Neuron (in vitro differentiated cells): ENCODE measurements around the gene SRP54.
"Not testable (repeated sequence)": the region's sequence is repeated elsewhere in the genome, so short reads cannot be mapped to it uniquely, and the experiment has no call there.

ENCODE experiments used
- H2AFZ ChIP-seq: one replicate; pipeline ENCODE4 v1.6.1; 2013; ENCODE audit warnings: low read depth, mild to moderate bottlenecking, inconsistent platforms, low read length, moderate library complexity
- H3K27me3 ChIP-seq: one replicate; pipeline ENCODE4 v1.6.1; 2013; ENCODE audit warnings: low read length; ENCODE audit not compliant: insufficient read depth
- H3K36me3 ChIP-seq: one replicate; pipeline ENCODE4 v1.6.1; 2013; ENCODE audit warnings: low read length; ENCODE audit not compliant: insufficient read depth
- H3K4me1 ChIP-seq: one replicate; pipeline ENCODE4 v1.6.1; 2013; ENCODE audit warnings: low read length; ENCODE audit not compliant: insufficient read depth
- H3K4me3 ChIP-seq: 2 replicates; pipeline ENCODE4 v1.5.1; 2013; ENCODE audit warnings: mild to moderate bottlenecking, low read length, moderate library complexity
- H3K9me3 ChIP-seq: one replicate; pipeline ENCODE4 v1.6.1; 2013; ENCODE audit warnings: low read length

Gene SRP54

GRCh38 chr14:35043046-35043445 is 60.3 kb downstream of the SRP54 start:
- Histone ChIP-seq H3K27me3 (no peaks in the 10 kb centered on the region), H3K9me3 (no peaks in the 10 kb centered on the region), H3K4me3 (no peak overlapping the region), H3K4me1 (peaks cover 18% of the 10 kb centered on the region), H2AFZ (no peak overlapping the region), H3K36me3 (peaks cover 1% of the 10 kb centered on the region)

- Histone ChIP-seq H3K4me1 (peaks cover 18% of the 10 kb centered on the region), H3K27me3 (no peaks in the 10 kb centered on the region), H2AFZ (peak overlapping the region; percentile 45)
Measured at GRCh38 chr14:35044939-35045797, 62.4 kb downstream of the SRP54 start.

GRCh38 chr14:35045798-35046047 is 62.9 kb downstream of the SRP54 start:
- Histone ChIP-seq H3K27me3 (no peaks in the 10 kb centered on the region), H3K36me3 (peaks cover 6% of the 10 kb centered on the region), H3K9me3 (no peaks in the 10 kb centered on the region), H3K4me1 (peaks cover 18% of the 10 kb centered on the region), H3K4me3 (peak overlapping the region; percentile 65), H2AFZ (peak overlapping the region; percentile 45)

More at GRCh38 chr14:35044939-35045797, 62.4 kb downstream of the SRP54 start:
- Histone ChIP-seq H3K4me3 (peak overlapping the region; percentile 65), H3K9me3 (no peaks in the 10 kb centered on the region), H3K36me3 (peaks cover 4% of the 10 kb centered on the region)

GRCh38 chr14:35046048-35046750 is 63.4 kb downstream of the SRP54 start, which contains the start of gene FAM177A1:
TSS of gene FAM177A1 (plus strand) at chr14:35046272. CDS start at chr14:35046464, 192 bp downstream.
- Histone ChIP-seq H3K27me3 (no peaks in the 10 kb centered on the region), H2AFZ (peak within 1 kb of the TSS; percentile 73), H3K4me1 (peaks cover 18% of the 10 kb centered on the region), H3K4me3 (peak within 1 kb of the TSS; percentile 65), H3K36me3 (peaks cover 7% of the 10 kb centered on the region), H3K9me3 (no peaks in the 10 kb centered on the region)

- H2AFZ ChIP-seq = peak overlapping the region; percentile 73
- H3K36me3 ChIP-seq = peaks cover 9% of the 10 kb centered on the region
- no peaks in the 10 kb centered on the region for H3K27me3 ChIP-seq
- peak overlapping the region; percentile 65 for H3K4me3 ChIP-seq
- no peaks in the 10 kb centered on the region for H3K9me3 ChIP-seq
- peaks cover 18% of the 10 kb centered on the region for H3K4me1 ChIP-seq
Measured at GRCh38 chr14:35046751-35047536, 64.2 kb downstream of the SRP54 start.

GRCh38 chr14:35047976-35048513 is 65.3 kb downstream of the SRP54 start:
- Histone ChIP-seq H2AFZ (no peak overlapping the region), H3K27me3 (no peaks in the 10 kb centered on the region), H3K4me1 (peaks cover 18% of the 10 kb centered on the region), H3K9me3 (no peaks in the 10 kb centered on the region), H3K36me3 (peaks cover 9% of the 10 kb centered on the region), H3K4me3 (peak overlapping the region; percentile 7)

- no peaks in the 10 kb centered on the region for H3K9me3 ChIP-seq
- no peak overlapping the region for H2AFZ ChIP-seq
- H3K27me3 ChIP-seq = no peaks in the 10 kb centered on the region
- no peak overlapping the region for H3K4me3 ChIP-seq
- peaks cover 16% of the 10 kb centered on the region for H3K36me3 ChIP-seq
- peaks cover 10% of the 10 kb centered on the region for H3K4me1 ChIP-seq
Measured at GRCh38 chr14:35050652-35051051, 67.9 kb downstream of the SRP54 start.

GRCh38 chr14:35051796-35052195 is 69.0 kb downstream of the SRP54 start:
- H3K36me3 ChIP-seq = peaks cover 16% of the 10 kb centered on the region
- no peaks in the 10 kb centered on the region for H3K27me3 ChIP-seq
- H3K9me3 ChIP-seq = no peaks in the 10 kb centered on the region
- H3K4me1 ChIP-seq = peaks cover 9% of the 10 kb centered on the region
- H3K4me3 ChIP-seq = no peak overlapping the region
- H2AFZ ChIP-seq = no peak overlapping the region

GRCh38 chr14:35052637-35053036 is 69.8 kb downstream of the SRP54 start:
- no peaks in the 10 kb centered on the region for H3K27me3 ChIP-seq
- no peaks in the 10 kb centered on the region for H3K9me3 ChIP-seq
- no peak overlapping the region for H2AFZ ChIP-seq
- peaks cover 19% of the 10 kb centered on the region for H3K36me3 ChIP-seq
- no peak overlapping the region for H3K4me3 ChIP-seq
- peaks cover 4% of the 10 kb centered on the region for H3K4me1 ChIP-seq

GRCh38 chr14:35061113-35061791 is 78.5 kb downstream of the SRP54 start:
- peaks cover 27% of the 10 kb centered on the region for H3K36me3 ChIP-seq
- H2AFZ ChIP-seq, H3K9me3 ChIP-seq, H3K4me3 ChIP-seq, H3K27me3 ChIP-seq, H3K4me1 ChIP-seq: not testable (repeated sequence)

- H3K4me3 ChIP-seq, H2AFZ ChIP-seq, H3K27me3 ChIP-seq, H3K4me1 ChIP-seq, H3K9me3 ChIP-seq: not testable (repeated sequence)
- H3K36me3 ChIP-seq = peaks cover 20% of the 10 kb centered on the region
Measured at GRCh38 chr14:35065731-35066130, 82.9 kb downstream of the SRP54 start.

- H3K4me3 ChIP-seq = no peak overlapping the region
- peaks cover 5% of the 10 kb centered on the region for H3K9me3 ChIP-seq
- H3K4me1 ChIP-seq = no peaks in the 10 kb centered on the region
- H2AFZ ChIP-seq = no peak overlapping the region
- peaks cover 25% of the 10 kb centered on the region for H3K36me3 ChIP-seq
- H3K27me3 ChIP-seq = no peaks in the 10 kb centered on the region
Measured at GRCh38 chr14:35068238-35069012, 85.6 kb downstream of the SRP54 start.
